Measurements from ENCODE around the gene EIF2D.

The EIF2D gene

DNA sequence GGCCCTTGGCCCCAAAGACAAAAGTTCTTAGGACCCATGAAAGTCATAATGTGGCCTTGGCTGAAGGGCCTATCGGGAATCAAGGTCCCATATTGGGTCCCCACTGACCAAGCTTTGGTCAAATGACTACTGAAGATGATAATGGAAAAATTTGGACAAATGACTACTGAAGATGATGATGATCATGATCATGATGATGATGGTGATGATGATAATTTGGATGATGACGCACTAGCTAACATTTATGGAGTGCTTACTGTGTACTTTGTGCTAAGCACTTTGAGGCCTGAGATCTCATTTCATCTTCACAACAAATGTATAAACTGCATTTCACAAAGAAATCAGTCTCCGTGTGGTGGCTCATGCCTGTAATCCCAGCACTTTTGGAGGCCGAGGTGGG lies 39.4 kb downstream of the EIF2D start:
- TF ChIP-seq CTCF (IDR thresholded peaks at IDR 0.05; ENCODE audit: low read depth, low read length, missing control alignments), result no peak
- in situ Hi-C loops (cut with HindIII; ENCODE audit: low sequenced_read_pairs), result no loop called here
- DNase-seq (ENCODE audit: low read depth), result no peak
- H3K4me3 ChIP-seq (ENCODE audit: low read depth, low read length), result no peak overlapping the region

DNA sequence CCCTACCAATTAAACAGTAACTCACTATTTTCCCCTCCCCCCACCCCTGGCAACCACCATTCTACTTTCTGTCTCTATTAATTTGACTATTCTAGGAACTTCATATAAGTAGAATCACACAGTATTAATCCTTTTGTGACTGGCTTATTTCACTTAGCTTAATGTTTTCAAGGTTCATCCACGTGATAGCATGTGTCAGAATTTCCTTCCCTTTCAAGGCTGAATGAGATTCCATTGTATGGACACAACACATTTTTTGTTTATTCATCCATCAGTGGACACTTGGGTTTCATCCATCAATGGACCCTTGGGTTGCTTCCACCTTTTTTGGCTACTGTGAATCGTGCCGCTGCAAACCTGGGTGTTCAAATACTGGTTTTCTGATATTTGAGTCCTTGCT lies 41.7 kb downstream of the EIF2D start:
- in situ Hi-C loops (cut with HindIII; ENCODE audit: low sequenced_read_pairs), result no loop called here
- no peak for DNase-seq (ENCODE audit: low read depth)
- no peak overlapping the region for H3K4me3 ChIP-seq (ENCODE audit: low read depth, low read length)
- no peak for TF ChIP-seq CTCF (IDR thresholded peaks at IDR 0.05; ENCODE audit: low read depth, low read length, missing control alignments)

DNA sequence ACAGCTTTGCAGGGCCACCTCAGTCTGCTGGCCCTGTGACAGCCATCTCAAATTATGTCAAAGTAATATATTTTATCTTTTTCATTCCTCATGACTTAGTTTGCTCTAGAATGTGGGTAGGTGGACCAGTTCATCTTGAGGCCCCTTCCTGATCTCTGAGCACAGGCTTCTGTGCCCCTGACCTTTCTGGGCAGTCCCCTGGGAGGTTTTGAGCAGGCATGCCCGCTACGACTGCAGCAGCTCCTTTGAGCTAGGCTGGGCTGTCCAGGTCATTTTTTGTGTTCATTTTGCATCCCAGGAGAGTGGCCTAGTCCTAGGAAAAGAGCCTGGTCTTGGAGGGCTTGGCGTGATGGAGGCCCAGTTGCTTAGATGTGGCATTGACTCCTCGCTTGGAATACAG lies 42.7 kb downstream of the EIF2D start:
- DNase-seq (ENCODE audit: low read depth), result no peak
- in situ Hi-C loops (cut with HindIII; ENCODE audit: low sequenced_read_pairs), result no loop called here
- H3K4me3 ChIP-seq (ENCODE audit: low read depth, low read length), result no peak overlapping the region
- TF ChIP-seq CTCF (IDR thresholded peaks at IDR 0.05; ENCODE audit: low read depth, low read length, missing control alignments), result no peak

DNA sequence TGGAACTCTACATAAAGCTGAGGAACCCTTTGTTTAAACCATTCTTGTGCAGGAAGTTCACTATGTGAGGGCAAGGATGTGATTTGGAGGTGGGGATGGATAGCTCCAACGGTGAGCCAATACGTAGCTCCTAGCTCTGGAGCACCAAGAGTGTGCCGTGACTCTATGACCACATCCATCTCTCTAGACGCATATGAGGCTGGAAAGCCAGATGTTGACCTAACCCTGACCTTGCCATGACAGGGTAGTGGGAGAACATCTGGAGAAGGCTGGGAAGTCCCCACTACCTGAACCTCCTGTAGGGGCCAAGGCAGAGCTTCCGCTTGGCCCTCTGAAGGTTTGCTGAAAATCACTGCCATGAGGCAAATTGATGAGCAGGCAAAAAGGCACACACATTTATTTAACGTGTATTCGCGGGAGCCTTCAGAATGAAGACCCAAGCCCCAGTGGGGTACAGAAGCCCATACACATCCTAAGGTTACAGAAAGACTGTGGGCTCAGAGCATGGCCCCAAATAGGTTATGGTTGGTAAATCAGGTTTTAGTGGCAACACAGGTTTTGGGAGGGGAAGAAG lies 43.4 kb downstream of the EIF2D start:
- no peak for DNase-seq (ENCODE audit: low read depth)
- TF ChIP-seq CTCF (IDR thresholded peaks at IDR 0.05; ENCODE audit: low read depth, low read length, missing control alignments), result no peak
- in situ Hi-C loops (cut with HindIII; ENCODE audit: low sequenced_read_pairs), result no loop called here
- H3K4me3 ChIP-seq (ENCODE audit: low read depth, low read length), result no peak overlapping the region

DNA sequence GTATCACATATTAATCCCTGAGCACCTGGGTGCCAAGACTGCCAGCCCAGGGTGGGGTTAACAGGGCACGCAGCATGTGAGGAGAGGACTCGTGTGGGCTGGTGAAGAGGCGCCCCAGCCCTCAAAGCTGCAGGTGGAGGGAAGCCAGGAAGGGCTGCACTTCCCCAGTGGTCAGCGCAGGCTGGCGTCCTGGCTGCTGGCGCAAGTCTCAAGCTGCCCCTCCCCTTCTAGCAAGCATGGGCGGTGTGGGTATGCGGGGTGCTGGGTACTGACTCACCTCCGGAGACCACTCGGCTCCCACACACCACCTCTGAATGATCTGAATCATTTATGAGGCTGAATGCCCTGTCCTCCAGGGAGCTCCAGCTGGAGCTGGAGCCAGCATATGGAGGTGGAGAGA lies 44.0 kb downstream of the EIF2D start:
- no peak for TF ChIP-seq CTCF (IDR thresholded peaks at IDR 0.05; ENCODE audit: low read depth, low read length, missing control alignments)
- in situ Hi-C loops (cut with HindIII; ENCODE audit: low sequenced_read_pairs), result no loop called here
- H3K4me3 ChIP-seq (ENCODE audit: low read depth, low read length), result no peak overlapping the region
- DNase-seq (ENCODE audit: low read depth), result no peak

DNA sequence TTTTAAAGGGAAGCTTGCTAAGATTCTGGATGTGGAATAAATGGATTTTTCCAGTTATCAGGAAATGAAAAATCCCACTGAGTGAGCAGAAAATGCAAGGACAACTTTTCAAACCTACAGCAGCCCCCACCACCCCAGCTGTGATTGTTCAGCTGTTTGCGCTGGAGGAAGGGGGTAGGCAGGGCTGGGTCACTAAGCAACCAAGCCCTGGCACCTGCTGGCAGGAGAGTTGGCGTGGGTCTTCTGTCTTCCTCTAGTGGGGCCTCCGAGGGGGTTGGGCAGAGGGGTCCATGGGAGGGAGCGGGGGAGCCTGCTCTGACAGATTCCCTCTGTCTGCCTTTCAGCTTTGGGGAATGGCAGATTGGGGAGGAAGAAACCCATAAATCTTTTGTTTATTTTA lies 45.3 kb downstream of the EIF2D start:
- H3K4me3 ChIP-seq (ENCODE audit: low read depth, low read length), result no peak overlapping the region
- no peak for DNase-seq (ENCODE audit: low read depth)
- TF ChIP-seq CTCF (IDR thresholded peaks at IDR 0.05; ENCODE audit: low read depth, low read length, missing control alignments), result no peak
- in situ Hi-C loops (cut with HindIII; ENCODE audit: low sequenced_read_pairs), result no loop called here

- DNase-seq (ENCODE audit: low read depth), result no peak
- in situ Hi-C loops (cut with HindIII; ENCODE audit: low sequenced_read_pairs), result no loop called here
- no peak overlapping the region for H3K4me3 ChIP-seq (ENCODE audit: low read depth, low read length)
- TF ChIP-seq CTCF (IDR thresholded peaks at IDR 0.05; ENCODE audit: low read depth, low read length, missing control alignments), result no peak
Observed at GRCh38 chr1:206565995-206566394, 46.3 kb downstream of the EIF2D start.

All from astrocyte of the cerebellum (primary cell).